ENCODE results near the gene THAP7. TPM values are rescaled to one million over a fixed set of nuclear protein-coding genes. Genes with fewer than 3 reads are reported as not detected.

Gene THAP7
- total and polyA plus RNA-seq, 9 of the 15 experiments (the other 6 are each of a cell fraction or from before 2014, with no cell fraction given): 7.9 to 263 (median 84.1) TPM

GRCh38 chr22:20953668-20954500 lies 48.0 kb downstream of the THAP7 start (continued):
- TF ChIP-seq MED1 (CRISPR knock-in tag; IDR thresholded peaks at IDR 0.05; ENCODE audit: borderline replicate concordance) (no peak), CHD1 (IDR thresholded peaks at IDR 0.05; ENCODE audit: low read length) (no peak), NR2C2 (CRISPR knock-in tag; IDR thresholded peaks at IDR 0.05) (no peak), NR2C2 (tag; IDR thresholded peaks at IDR 0.05) (0 out of 2 replicates have a peak, but pooled peaks have one; percentile 61), ZBTB17 (CRISPR knock-in tag; IDR thresholded peaks at IDR 0.05) (0 out of 2 replicates have a peak, but pooled peaks have one; percentile 16), PATZ1 (CRISPR knock-in tag; IDR thresholded peaks at IDR 0.05; ENCODE audit: borderline replicate concordance) (no peak), ZNF24 (IDR thresholded peaks at IDR 0.05) (no peak; the same call in 1 of the 2 replicates), ZNF407 (IDR thresholded peaks at IDR 0.05; ENCODE audit: low read depth) (peak; percentile 81; the same call in 1 of the 2 replicates), NKRF (IDR thresholded peaks at IDR 0.05; ENCODE audit: borderline replicate concordance) (no peak; the same call in 1 of the 2 replicates), ARNT (IDR thresholded peaks at IDR 0.05) (no peak), ZFP30 (CRISPR knock-in tag; IDR thresholded peaks at IDR 0.05; ENCODE audit: borderline replicate concordance) (no peak), RUNX1 (IDR thresholded peaks at IDR 0.05; ENCODE audit: low read depth) (no peak), BHLHE40 (IDR thresholded peaks at IDR 0.05; ENCODE audit: low read length) (0 out of 2 replicates have a peak, but pooled peaks have one; percentile 16), POLR2AphosphoS5 (IDR thresholded peaks at IDR 0.05; ENCODE audit: control insufficient read depth, insufficient read depth, low read depth, low read length) (no peak), IFI16 (CRISPR knock-in tag; IDR thresholded peaks at IDR 0.05) (no peak)
